HepG2 (cell line): Measurements from ENCODE around the gene SFXN2.

Experiments used
- BCL6 ChIP-seq: IDR thresholded peaks from 2 replicates; pipeline ENCODE4 v1.6.1; 2016; ENCODE audit warnings: missing genetic modification reagents, missing compliant biosample characterization
- ELF3 ChIP-seq: IDR thresholded peaks from 2 replicates; pipeline ENCODE4 v1.6.1; 2016; ENCODE audit warnings: missing genetic modification reagents, missing compliant biosample characterization
- GLI4 ChIP-seq: sonication (generic); formaldehyde crosslinking; IDR thresholded peaks from 2 replicates; pipeline ENCODE4 v1.5.1; 2020; ENCODE audit warnings: missing genetic modification reagents, mild to moderate bottlenecking, moderate library complexity, borderline replicate concordance
- POLR2AphosphoS2 ChIP-seq: IDR thresholded peaks from 2 replicates; pipeline ENCODE4 v1.6.1; 2011; ENCODE audit warnings: low read depth, low read length, improper control_type of control experiment
- POLR2AphosphoS5 ChIP-seq: IDR thresholded peaks from 2 replicates; pipeline ENCODE4 v1.6.1; 2012; ENCODE audit warnings: low read depth, low read length
- RFX1 ChIP-seq: fragments of 450-650 bp; IDR thresholded peaks from 2 replicates; pipeline ENCODE4 v1.6.1; 2017
- SP1 ChIP-seq, 2 experiments: fragments of 450-650 bp in 1 of 2; sonication (generic) in 1 of 2; formaldehyde crosslinking in 1 of 2; IDR thresholded peaks; 2 replicates each; pipeline versions ENCODE4 v1.4.0 to v1.6.1; 2016 to 2020; ENCODE audit warnings: missing genetic modification reagents in 1 of 2
- TP53 ChIP-seq: sonication (generic); formaldehyde crosslinking; conservative IDR thresholded peaks from 2 replicates; pipeline ENCODE4 v1.4.0; 2020; ENCODE audit warnings: missing genetic modification reagents
- WIZ ChIP-seq: sonication (generic); formaldehyde crosslinking; IDR thresholded peaks from 2 replicates; pipeline ENCODE4 v1.5.1; 2020; ENCODE audit warnings: mild to moderate bottlenecking, missing genetic modification reagents
- ZNF24 ChIP-seq: fragments of 450-650 bp; IDR thresholded peaks from 2 replicates; pipeline ENCODE4 v1.6.1; 2017; ENCODE audit warnings: antibody characterized with exemption, mild to moderate bottlenecking
- ZNF670 ChIP-seq: sonication (generic); formaldehyde crosslinking; IDR thresholded peaks from 2 replicates; pipeline ENCODE4 v1.8.0; 2022; ENCODE audit warnings: mild to moderate bottlenecking, missing genetic modification reagents, borderline replicate concordance
- TF ChIP-seq, protein P1 (sequence below): sonication (generic); formaldehyde crosslinking; IDR thresholded peaks from 2 replicates; pipeline ENCODE4 v1.4.0; 2020; ENCODE audit warnings: missing genetic modification reagents
- TF ChIP-seq, protein P2 (sequence below): fragments of 450-650 bp; IDR thresholded peaks from 2 replicates; pipeline ENCODE4 v1.6.1; 2017; ENCODE audit warnings: mild to moderate bottlenecking

DNA sequence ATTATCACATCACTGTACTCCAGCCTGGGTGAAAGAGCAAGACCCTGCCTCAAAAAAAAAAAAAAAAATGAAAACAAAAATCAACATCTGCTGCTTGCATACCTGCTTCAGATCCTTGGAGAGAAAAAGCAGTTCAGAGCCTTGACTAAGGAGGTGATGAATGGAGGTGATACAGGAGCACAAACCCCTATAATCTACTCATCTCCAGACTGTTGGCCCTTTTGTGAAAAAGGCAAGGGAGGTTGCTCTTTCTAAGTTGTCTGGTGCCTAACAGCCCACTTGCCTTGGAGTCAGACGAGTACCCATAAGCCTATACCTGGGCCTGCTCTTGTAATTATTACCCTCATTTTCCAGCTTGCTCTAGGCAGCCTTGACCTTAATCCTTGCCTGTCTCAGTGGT is 1.4 kb downstream of the SFXN2 start:
- no peak for TF ChIP-seq TP53 (CRISPR knock-in tag)
- TF ChIP-seq, protein P1, sequence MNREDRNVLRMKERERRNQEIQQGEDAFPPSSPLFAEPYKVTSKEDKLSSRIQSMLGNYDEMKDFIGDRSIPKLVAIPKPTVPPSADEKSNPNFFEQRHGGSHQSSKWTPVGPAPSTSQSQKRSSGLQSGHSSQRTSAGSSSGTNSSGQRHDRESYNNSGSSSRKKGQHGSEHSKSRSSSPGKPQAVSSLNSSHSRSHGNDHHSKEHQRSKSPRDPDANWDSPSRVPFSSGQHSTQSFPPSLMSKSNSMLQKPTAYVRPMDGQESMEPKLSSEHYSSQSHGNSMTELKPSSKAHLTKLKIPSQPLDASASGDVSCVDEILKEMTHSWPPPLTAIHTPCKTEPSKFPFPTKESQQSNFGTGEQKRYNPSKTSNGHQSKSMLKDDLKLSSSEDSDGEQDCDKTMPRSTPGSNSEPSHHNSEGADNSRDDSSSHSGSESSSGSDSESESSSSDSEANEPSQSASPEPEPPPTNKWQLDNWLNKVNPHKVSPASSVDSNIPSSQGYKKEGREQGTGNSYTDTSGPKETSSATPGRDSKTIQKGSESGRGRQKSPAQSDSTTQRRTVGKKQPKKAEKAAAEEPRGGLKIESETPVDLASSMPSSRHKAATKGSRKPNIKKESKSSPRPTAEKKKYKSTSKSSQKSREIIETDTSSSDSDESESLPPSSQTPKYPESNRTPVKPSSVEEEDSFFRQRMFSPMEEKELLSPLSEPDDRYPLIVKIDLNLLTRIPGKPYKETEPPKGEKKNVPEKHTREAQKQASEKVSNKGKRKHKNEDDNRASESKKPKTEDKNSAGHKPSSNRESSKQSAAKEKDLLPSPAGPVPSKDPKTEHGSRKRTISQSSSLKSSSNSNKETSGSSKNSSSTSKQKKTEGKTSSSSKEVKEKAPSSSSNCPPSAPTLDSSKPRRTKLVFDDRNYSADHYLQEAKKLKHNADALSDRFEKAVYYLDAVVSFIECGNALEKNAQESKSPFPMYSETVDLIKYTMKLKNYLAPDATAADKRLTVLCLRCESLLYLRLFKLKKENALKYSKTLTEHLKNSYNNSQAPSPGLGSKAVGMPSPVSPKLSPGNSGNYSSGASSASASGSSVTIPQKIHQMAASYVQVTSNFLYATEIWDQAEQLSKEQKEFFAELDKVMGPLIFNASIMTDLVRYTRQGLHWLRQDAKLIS (CRISPR knock-in tag), result no peak
- TF ChIP-seq POLR2AphosphoS2, result no peak
- no peak for TF ChIP-seq WIZ
- TF ChIP-seq ELF3 (CRISPR knock-in tag), result no peak
- TF ChIP-seq, protein P2, sequence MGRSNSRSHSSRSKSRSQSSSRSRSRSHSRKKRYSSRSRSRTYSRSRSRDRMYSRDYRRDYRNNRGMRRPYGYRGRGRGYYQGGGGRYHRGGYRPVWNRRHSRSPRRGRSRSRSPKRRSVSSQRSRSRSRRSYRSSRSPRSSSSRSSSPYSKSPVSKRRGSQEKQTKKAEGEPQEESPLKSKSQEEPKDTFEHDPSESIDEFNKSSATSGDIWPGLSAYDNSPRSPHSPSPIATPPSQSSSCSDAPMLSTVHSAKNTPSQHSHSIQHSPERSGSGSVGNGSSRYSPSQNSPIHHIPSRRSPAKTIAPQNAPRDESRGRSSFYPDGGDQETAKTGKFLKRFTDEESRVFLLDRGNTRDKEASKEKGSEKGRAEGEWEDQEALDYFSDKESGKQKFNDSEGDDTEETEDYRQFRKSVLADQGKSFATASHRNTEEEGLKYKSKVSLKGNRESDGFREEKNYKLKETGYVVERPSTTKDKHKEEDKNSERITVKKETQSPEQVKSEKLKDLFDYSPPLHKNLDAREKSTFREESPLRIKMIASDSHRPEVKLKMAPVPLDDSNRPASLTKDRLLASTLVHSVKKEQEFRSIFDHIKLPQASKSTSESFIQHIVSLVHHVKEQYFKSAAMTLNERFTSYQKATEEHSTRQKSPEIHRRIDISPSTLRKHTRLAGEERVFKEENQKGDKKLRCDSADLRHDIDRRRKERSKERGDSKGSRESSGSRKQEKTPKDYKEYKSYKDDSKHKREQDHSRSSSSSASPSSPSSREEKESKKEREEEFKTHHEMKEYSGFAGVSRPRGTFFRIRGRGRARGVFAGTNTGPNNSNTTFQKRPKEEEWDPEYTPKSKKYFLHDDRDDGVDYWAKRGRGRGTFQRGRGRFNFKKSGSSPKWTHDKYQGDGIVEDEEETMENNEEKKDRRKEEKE, result no peak
- TF ChIP-seq GLI4 (CRISPR knock-in tag), result no peak
- TF ChIP-seq POLR2AphosphoS5, result no peak
- TF ChIP-seq RFX1, result no peak
- TF ChIP-seq ZNF670 (CRISPR knock-in tag), result no peak
- no peak for TF ChIP-seq SP1 (IDR thresholded peaks at IDR 0.05)
- TF ChIP-seq SP1 (CRISPR knock-in tag; IDR thresholded peaks at IDR 0.05), result no peak
- no peak for TF ChIP-seq BCL6 (CRISPR knock-in tag)
- TF ChIP-seq ZNF24, result no peak
